GM21381 (cell line): Measurements from ENCODE around the gene PCDH9.
A peak's percentile ranks its signal among the peaks of the same experiment; 100 is the strongest.
"Not testable (repeated sequence)": the region's sequence is repeated elsewhere in the genome, so short reads cannot be mapped to it uniquely, and the experiment has no call there.

Source experiments
- ATAC-seq: cut with Tn5 transposase; IDR thresholded peaks from one replicate; pipeline ENCODE4 v1.9.1; 2021; ENCODE audit warnings: mild to moderate bottlenecking, moderate library complexity; ENCODE audit not compliant: unreplicated experiment

PCDH9 gene

DNA sequence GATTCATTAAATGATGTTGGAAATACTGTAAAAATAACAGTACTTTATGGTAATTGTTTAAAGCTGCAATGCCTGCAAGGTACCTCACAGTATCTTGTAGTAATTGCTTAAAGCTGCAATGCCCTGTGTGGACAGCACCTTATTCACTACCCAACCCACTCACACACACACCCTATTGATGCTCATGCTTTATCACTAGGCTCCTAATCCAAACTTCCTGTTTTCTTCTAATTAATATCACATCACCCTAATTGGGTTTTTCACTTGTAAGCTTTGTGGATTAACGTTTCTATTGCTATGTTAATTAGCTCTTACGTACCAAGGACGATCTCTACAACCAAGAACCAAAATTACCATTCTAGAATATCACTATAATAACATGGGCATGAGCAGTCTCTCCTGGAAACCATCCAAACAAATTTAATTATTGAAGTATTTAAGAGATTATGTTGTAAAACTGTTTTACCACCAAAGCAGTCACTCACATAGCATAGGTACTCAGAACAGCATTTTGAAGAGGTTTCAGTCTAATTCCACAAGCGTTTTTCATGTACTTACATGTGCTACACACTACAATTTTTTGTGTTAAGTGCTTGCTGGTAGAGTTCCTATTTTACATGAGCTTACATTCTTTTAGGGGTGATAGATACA is 303.8 kb downstream of the PCDH9 start:
- no peak for ATAC-seq

DNA sequence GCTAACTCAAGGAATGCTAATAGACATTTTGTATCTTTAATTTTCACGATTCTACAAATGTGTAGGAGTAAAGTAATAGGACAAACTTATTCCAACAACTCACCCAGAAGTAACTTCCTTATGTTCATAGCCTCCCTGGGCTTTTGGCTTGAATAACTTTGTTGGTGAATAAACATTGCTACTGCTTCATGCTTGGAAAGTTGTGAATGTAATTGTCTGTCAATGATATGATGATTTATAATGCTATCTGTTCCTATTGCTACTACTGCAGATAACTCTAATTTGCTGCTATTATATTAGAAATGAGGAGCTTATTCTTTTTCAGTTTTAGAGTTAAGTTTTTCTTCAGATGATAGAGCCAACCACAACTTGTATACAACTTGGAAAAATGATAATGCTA is 307.7 kb downstream of the PCDH9 start:
- ATAC-seq, result no peak

DNA sequence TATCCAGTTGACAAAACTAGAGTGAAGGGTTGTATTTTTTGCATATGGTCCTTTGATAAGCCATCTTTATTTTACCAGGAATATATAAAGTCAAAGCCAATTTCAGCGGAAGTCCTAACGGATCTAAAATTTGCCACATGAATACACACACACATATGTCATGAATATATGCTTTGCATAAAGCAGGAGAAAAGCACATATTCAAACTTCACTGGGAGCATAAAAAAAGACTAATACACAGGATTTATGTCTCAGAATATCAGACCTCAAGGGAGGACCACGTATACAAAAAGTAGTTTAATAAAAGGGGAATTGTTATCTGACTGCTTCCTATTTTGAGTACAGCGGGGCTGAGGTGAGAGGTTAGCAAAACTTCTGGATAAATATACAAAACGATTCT is 308.7 kb downstream of the PCDH9 start:
- no peak for ATAC-seq

DNA sequence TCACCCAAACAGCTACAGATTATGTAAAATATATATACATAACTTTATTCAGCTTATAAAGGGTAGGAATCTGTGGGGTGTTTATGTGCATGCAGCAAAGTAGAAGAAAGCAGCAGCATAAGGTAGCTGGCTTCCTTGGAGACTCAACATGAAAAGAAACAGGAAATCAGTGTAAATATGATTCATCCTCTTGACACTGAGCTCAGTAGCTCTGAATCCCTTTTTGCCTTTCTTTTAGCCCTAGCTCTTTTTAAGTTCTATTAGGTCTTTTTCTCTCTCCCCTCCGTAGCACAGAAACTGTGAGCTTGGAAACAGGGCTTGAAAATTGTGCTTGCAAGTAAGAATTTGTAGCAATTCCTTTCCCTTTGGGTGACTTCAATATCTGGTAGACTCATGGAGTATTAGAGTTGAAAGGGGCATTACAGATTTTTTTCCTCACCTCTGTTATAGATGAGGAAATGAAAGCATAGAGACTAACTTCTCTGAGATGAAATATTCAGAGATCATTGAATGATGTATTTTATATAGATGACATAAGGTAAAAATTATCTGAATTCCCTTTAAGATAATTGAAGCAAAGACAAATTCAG is 314.4 kb downstream of the PCDH9 start:
- no peak for ATAC-seq

DNA sequence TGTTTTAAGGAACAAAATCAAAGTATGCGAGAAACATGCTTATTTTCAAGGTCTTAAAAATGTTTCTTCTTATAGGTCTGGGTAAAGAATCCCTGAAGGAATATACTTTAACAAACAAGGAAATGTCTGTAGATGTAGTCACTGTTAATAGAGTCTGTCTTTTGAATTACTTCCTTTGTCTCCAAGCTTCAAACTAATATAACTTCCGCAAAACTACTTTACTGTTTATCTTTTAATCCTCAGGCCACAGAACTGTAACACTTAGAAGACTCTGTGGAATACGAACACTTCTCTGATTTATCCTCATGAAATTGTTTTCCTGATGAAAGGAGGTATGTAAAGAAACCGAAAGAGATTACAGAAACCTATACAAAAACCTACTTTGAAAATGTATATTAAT is 316.0 kb downstream of the PCDH9 start:
- no peak for ATAC-seq

DNA sequence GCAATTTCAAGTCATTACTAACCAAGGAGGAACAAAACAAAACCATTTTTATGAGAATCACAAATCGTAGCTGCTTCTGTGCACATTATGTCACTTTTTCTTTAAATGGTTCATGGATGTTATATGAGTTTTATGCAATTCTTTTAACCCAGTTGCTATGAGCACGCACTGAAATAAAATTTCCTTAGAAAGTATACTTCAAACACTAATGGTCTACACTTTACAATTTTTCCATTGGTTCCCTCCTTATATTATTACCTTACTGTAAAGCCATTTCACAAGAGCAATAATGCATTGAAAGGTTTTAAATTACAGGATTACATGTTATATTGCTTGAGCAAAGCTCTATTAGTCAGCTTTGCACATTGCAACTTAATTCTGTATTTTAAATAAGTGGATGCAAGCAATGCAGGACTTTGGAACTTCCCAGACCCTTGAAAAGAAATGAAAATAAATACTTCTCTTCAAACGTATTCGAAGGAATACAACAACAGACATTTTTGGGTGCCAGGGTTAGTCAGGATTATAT is 318.7 kb downstream of the PCDH9 start:
- ATAC-seq, result no peak

DNA sequence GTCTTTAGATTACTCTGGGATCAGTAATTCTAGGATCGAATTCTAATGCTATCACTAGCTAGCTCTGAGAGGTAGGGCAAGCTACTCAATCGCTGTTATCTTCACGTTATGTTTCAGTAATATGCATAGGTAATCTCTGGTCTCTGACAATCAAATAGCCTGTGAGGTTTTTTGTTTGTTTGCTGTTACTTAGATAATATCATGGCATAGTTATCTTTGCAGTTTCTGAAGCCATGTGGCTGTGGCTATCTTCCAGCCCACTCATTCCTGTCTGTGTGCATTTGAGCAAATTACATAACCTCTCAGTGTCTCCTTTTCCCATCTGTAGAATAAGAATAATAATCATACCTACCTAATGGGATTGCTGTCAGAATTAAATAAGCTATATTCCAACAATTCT is 330.2 kb downstream of the PCDH9 start:
- ATAC-seq, result no peak

DNA sequence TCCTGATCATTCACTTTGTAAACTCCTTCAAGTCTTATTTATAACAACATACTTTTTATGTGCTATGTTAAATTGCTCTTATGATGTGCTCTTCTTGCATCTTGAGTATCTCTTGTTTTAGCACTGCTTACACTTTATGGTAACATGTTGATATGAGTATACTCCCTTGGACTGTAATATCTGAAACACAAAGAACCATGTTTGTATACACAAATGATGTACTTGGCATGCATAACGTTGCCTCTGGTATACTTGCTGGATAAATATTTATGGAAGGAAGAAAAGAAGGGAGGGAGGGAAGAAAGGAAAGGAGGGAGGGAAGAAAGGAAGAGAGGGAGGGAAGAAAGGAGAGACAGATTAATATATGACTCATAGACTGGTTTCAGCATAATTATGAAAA is 333.2 kb downstream of the PCDH9 start:
- no peak for ATAC-seq

DNA sequence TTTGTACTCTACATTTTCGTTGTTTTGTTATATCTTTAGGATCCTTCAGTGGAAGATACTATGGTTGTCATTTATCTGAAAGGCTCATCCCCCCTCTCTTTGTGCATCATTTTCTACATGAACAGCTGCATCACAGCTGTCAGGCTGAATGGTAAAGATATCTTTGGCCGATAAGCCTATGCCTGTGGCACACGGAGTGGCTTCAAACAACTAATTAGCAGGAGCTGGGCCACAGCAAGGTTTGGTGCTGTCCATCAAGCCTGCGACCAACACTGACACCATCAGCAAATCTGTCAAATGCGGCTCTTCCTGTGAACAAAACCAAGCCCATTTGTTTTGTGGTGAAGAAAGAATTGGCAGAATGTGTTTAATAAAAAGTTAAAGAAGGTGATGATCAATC is 334.4 kb downstream of the PCDH9 start:
- ATAC-seq, result no peak

DNA sequence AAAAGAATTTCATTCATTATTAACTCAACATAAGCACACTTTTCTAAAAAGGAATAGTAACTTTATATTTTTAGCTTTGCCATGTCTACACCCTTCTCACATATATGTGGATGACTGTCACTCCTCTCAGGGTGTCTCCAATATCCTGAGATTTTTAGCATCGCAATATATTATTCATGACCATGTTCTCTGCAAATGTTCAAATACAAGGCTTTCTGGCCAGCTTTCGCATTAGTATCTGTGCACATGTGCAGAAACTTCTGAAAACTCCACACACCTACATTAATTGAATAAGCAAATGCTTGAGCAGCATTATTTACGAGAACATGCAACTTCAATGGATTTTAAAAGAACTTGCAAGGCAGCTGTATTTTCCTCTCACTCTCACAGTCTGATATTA is 334.8 kb downstream of the PCDH9 start:
- no peak for ATAC-seq

DNA sequence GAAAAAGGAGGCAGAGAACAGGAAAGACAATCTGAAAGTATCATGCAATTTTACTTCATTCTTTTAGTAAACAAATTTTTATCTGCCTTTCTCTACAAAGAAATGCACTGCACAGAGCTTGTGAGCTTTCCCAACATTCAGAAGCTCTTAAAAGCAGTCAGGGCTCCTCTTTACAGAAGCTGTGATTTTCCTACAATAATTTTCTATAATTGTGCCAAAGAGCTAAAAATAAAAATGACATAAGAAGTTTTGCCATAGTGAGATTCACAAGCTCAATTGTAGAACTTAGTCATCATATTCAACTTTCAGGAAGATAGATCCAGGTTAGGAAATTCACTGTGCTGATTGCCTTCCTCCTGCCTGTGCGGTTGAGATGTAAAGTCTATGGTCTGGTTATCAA is 341.4 kb downstream of the PCDH9 start:
- ATAC-seq, result no peak

DNA sequence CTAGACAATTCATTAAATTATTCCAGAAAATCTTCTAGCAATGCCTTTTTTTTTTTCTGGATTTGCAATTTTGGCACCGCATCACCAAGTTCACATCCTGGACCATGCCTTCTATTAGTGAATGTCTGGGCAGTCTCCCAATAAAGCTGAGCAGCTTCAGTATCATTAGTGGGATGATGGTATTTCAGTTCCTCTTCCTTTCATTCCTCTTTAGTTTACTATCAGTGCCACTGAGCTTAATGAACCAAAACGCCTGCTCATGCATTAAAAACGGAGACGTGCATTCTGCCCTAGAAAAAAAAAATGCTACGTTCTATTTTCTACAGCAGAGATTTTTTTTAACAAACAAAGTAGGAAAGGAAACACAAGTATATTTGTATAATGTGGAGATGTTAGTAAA is 343.0 kb downstream of the PCDH9 start:
- peak; percentile 68 for ATAC-seq

DNA sequence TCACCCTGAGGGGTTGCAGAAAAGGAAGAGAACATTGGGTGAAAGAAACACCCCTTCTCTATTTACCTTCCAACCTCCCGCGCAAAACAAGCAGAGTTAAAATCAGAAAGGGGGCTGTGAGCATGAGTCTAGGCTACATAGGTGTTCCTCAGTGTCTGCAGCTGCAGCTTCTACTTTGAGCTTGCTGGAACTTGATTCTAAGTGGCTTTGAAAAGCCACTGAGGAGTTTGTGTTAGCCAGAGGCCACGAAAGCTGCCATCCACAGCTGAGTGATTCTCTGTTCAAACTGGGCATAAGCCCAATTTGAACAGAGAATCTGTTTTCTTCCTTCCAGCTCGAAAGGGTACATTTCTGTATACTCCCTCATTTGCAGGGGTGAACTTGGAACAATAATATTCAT is 343.9 kb downstream of the PCDH9 start:
- ATAC-seq, result no peak

DNA sequence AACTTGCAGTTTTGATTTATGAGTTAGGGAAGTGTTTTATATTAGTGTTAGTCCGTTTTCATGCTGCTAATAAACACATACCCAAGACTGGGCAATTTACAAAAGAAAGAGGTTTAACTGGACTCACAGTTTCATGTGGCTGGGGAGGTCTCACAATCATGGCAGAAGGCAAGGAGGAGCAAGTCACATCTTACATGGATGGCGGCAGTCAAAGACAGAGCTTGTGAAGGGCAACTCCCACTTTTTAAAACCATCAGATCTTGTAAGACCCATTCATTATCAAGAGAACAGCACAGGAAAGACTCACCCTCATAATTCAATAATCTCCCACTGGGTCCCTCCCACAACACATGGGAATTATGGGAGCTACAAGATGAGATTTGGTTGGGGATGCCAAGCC is 349.0 kb downstream of the PCDH9 start:
- not testable (repeated sequence) for ATAC-seq

DNA sequence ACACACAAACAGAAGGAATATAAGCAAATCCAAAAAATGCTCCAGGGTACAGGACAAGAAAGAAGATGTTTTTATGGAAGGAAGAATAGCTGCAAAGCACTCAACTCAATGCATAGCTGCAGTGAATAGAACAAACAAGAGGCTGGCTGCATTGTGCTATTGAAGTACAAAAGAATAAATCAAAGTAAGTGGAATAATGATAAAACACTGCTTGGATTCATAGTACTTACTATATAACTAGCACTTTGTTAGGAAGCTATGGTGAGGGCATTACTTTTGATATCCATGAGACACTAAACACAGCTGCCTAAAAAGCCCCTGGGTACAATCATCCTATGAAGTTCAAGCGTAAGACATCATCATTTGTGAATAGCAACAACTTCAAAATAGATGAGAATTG is 350.1 kb downstream of the PCDH9 start:
- no peak for ATAC-seq

DNA sequence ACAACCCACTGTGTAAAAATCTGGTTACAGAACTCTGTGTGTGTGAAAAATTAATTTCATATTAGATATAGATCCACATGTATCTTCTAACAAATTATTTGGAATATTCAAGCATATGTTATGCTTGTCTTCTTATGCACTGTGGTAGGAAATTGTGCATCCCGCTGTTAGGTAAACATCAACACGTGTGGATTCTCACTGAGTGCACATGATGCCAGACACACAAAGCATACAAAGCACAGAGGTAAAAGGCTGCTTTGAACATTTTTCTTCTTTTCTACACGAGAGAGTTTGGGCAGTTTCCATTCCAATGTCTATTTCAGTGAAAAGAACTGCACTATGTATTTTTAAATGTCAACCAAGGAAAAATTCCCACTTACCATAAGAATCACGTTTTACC is 354.9 kb downstream of the PCDH9 start:
- ATAC-seq, result no peak

DNA sequence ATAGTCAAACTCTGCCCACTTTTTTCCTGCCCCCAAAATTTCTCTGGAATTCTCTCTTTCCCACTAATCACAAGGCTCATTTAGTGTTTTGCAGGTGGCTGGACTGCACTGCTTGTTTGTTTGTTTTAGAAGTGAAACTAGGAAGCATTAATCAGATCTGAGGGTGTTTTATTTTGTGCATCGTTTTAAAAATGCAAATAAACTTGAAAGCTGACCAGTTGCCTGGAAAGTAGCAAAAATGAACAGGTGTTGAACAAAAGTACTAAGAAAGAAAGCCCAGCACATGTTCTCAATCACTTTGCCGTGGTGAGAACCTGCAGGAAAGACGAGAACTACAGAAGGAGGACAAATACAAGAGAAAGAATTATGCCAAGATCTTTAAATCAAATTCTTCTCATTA is 365.5 kb downstream of the PCDH9 start:
- no peak for ATAC-seq

DNA sequence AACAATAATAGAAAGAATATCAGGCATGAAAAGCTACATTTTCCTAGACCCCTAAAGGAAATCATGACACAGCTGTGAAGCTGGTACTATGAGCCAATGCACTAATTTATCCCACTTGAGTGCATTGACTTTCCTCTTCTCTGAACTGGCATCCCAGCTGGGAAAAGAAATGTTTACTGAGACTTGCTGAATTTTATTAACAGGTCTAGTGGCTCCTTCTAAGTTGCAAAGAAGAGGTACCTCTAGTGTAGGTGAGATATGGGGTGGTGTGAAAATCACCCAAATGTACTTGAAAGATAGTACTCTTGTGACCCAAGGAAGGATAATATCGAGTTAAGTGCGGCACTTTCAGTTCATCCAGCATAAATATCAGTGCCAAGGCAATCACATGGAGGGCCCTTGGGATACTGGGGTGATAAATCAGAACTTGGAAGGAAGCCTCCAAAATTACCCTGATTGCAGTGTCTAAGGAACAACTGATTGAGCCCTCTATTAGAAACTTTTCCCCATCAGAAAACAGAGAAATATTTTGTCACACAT is 369.2 kb downstream of the PCDH9 start:
- ATAC-seq, result no peak

DNA sequence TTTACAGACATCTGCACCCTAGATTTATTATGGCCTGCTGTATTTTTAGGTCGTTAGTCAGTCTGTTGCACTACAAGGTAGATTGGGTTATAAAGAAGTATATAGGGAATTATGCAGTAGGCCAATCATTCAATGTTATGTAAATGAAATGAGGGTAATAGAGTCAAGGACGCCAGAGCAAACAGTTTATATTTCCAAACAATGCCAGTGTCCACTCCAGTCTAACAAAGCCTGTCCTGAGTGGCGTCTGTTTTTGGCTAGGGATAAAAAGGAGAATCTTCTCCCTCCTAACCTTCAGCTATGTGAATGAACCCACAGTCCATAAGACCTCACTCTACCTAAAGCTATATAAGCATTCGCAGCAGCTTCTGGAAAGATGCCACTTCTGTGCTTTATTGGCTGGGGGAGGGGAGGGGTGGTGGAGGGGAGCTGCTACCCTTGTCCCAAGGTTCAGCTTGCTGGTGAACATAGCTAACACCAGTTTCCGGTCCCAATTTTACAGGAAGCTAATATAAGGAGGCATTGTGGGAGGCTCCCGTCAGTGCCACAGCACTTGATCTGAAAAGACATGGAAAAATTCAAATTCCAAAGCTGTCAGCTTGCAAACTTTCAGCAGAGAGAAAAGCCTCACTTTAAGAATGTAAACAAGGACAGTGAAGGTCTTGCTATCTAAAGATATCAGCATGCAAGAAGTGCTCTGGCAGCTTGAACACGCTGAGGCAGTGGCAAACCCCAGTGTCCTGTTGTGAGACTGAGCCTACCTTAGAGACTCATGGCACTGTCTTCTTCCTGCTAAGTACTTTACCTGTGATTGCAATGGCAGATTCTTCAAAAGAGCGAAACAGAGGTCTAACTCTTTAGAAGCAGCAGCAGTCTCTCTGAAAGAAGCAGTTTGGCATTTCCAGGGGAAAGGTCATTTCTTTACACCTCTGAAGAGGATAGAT is 369.9 kb downstream of the PCDH9 start:
- no peak for ATAC-seq

DNA sequence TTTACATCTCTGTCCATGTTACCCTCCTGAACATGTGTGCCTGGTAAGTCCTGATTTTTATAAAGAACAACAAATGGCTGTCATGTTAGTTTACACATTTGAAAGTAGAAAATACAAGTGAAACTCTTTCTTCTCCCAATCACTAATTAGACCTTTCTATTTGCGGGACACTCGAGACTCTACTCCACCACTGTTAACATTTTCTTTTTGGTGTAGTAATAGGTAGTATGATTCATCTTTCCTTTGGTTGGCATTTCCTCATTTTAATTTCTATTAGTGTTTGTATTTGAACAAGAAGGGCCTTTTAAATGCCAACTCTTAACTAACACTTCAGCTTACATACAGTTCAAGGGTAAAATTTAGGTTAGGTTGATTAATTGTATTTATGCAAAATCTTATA is 371.1 kb downstream of the PCDH9 start:
- ATAC-seq, result no peak

DNA sequence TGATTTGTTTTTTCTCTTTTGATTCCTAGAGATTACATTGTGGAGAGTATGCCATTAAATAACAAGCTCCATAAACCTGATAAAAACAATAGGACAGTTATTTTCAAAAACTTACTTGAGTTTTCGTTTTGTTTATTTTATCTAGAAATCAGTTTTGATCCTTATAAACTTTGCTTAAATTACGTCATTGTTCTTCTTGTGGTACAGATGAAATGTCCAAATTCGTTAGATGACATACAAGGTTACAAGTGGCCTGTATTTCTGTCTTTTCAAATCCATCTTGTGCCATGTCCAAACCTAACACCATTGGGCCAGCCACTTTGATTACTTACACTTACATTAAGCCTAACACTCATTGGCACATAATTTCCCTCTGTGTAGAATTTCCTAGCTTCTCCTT is 372.0 kb downstream of the PCDH9 start:
- ATAC-seq, result no peak

DNA sequence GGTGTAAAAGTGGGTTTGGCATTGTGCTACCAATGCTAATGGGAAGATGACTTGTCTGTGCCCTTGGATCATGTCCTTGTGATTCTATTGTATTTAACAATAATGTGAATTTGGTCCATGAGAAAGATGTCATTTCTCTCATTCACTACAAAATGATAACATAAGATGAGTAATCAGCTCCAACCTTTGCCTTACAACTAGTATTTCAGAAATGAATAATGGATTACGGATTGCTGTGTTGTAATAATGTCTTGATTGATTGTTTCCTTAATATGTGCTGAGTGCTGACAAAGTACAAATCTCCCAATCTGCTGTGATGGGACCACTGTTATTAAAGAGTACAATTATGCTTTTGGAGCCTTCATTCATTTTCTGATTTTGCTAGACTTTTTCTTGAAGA is 375.0 kb downstream of the PCDH9 start:
- no peak for ATAC-seq
